GM18526 (cell line): ENCODE measurements around the gene S100PBP.

Source experiments
- POLR2A ChIP-seq: IDR thresholded peaks from 3 replicates; pipeline ENCODE4 v1.6.1; 2011; ENCODE audit not compliant: insufficient read length; ENCODE audit errors: extremely low read depth

The S100PBP gene

GRCh38 chr1:32860566-32860965, 43.1 kb downstream of the S100PBP start:
- no peak for TF ChIP-seq POLR2A

- no peak for TF ChIP-seq POLR2A
These were observed 44.6 kb downstream of the S100PBP start for GRCh38 chr1:32861904-32862695.

GRCh38 chr1:32863218-32863880, 45.9 kb downstream of the S100PBP start:
- no peak for TF ChIP-seq POLR2A

GRCh38 chr1:32863881-32864245, 46.4 kb downstream of the S100PBP start:
- no peak for TF ChIP-seq POLR2A

GRCh38 chr1:32864375-32865019, 47.0 kb downstream of the S100PBP start:
- TF ChIP-seq POLR2A: no peak

GRCh38 chr1:32865639-32866405, 48.4 kb downstream of the S100PBP start:
- TF ChIP-seq POLR2A: no peak

GRCh38 chr1:32867151-32867550, 49.7 kb downstream of the S100PBP start:
- no peak for TF ChIP-seq POLR2A

GRCh38 chr1:32867671-32868070, 50.2 kb downstream of the S100PBP start:
- TF ChIP-seq POLR2A: no peak

GRCh38 chr1:32868085-32868484, 50.6 kb downstream of the S100PBP start:
- TF ChIP-seq POLR2A: no peak

GRCh38 chr1:32868806-32869455, 51.5 kb downstream of the S100PBP start:
- no peak for TF ChIP-seq POLR2A

GRCh38 chr1:32869923-32870614, 52.6 kb downstream of the S100PBP start:
- TF ChIP-seq POLR2A: no peak

GRCh38 chr1:32870615-32871363, 53.3 kb downstream of the S100PBP start, which contains the start of gene FNDC5:
Gene FNDC5 (minus strand): TSS chr1:32870912.
- TF ChIP-seq POLR2A: no peak

GRCh38 chr1:32871364-32872191, 54.1 kb downstream of the S100PBP start:
- TF ChIP-seq POLR2A: no peak
